ENCODE data around the gene TLR3. TPM values are rescaled to one million over a fixed set of nuclear protein-coding genes. Genes with fewer than 3 reads are reported as not detected.

TLR3 gene
- polyA plus RNA-seq, 3 donors, result 0.09 TPM; not detected in 2

DNA sequence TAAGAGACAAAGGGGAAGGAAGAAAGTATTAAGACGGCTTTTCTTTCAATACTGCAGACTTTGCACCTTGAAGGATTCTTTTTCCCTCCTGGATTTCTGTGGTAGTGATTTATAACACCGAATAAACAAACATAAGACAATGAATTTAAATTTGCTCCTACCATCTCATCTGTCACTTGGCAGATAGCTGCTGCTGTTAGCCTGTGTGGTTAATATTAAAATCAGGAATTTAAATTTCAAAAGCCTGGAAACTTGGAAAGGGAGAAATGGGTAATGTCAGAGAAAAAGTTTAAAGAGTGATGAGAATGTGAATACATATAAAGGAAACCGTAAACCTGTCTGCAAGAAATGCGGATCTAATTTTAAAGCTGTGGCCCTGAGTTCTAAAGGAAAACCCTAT is 39.0 kb downstream of the TLR3 start:
- DNase-seq, result no peak
- Histone ChIP-seq H3K4me3 (replicated peaks in 1 of 3; ENCODE audit: low read depth in 2 of 3, low read length in 3 of 3) (no peak overlapping the region), H3K79me2 (ENCODE audit: insufficient read depth, low read length) (no peaks in the 10 kb centered on the region), H3K4me1 (ENCODE audit: control insufficient read depth in 1 of 2, insufficient read depth in 2 of 2, low read length in 2 of 2) (no peaks in the 10 kb centered on the region), H3K36me3 (replicated peaks in 1 of 2; ENCODE audit: control insufficient read depth in 1 of 2, insufficient read depth in 2 of 2, low read length in 2 of 2) (no peaks in the 10 kb centered on the region), H3K27ac (ENCODE audit: low read depth in 1 of 2, low read length in 2 of 2) (no peak overlapping the region), H3K9ac (ENCODE audit: insufficient read depth, low read length, poor library complexity, severe bottlenecking) (no peak overlapping the region), H3K9me3 (replicated peaks in 1 of 2; ENCODE audit: control insufficient read depth in 1 of 2, insufficient read depth in 1 of 2, low read length in 2 of 2) (peaks cover 0 to 11% of the 10 kb centered on the region in 2 donors), H3K27me3 (ENCODE audit: control insufficient read depth in 2 of 2, insufficient read depth in 2 of 2, low read length in 2 of 2) (peaks cover 30 to 47% of the 10 kb centered on the region in 2 donors), H3K4me2 (replicated peaks; ENCODE audit: extremely low read depth, low read length, poor library complexity, severe bottlenecking) (no peak overlapping the region), H2AFZ (ENCODE audit: insufficient read depth, low read depth, low read length, poor library complexity, severe bottlenecking) (no peak overlapping the region), H4K20me1 (ENCODE audit: insufficient read depth, low read length) (no peaks in the 10 kb centered on the region)
- Mint-ChIP-seq H3K9me3 (peaks cover 0 to 12% (median 2%) of the 10 kb centered on the region in 7 donors), H3K4me1 (peaks cover 1% of the 10 kb centered on the region), H3K36me3 (peaks cover 0 to 2% of the 10 kb centered on the region in 2 donors), H3K27me3 (ENCODE audit: low read depth in 3 of 3) (peaks cover 42 to 50% (median 46%) of the 10 kb centered on the region in 3 donors), H3K27ac (no peak overlapping the region), H3K4me3 (peak overlapping the region in 1 of 2 donors; percentile 27)
- TF ChIP-seq, protein P1, sequence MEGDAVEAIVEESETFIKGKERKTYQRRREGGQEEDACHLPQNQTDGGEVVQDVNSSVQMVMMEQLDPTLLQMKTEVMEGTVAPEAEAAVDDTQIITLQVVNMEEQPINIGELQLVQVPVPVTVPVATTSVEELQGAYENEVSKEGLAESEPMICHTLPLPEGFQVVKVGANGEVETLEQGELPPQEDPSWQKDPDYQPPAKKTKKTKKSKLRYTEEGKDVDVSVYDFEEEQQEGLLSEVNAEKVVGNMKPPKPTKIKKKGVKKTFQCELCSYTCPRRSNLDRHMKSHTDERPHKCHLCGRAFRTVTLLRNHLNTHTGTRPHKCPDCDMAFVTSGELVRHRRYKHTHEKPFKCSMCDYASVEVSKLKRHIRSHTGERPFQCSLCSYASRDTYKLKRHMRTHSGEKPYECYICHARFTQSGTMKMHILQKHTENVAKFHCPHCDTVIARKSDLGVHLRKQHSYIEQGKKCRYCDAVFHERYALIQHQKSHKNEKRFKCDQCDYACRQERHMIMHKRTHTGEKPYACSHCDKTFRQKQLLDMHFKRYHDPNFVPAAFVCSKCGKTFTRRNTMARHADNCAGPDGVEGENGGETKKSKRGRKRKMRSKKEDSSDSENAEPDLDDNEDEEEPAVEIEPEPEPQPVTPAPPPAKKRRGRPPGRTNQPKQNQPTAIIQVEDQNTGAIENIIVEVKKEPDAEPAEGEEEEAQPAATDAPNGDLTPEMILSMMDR (IDR thresholded peaks at IDR 0.05), result no peak
- intact Hi-C loops (cut with micrococcal nuclease), result no loop called here
- WGBS (ENCODE audit: insufficient coverage), result no CpG with 5 or more reads among the region's 4 CpGs

DNA sequence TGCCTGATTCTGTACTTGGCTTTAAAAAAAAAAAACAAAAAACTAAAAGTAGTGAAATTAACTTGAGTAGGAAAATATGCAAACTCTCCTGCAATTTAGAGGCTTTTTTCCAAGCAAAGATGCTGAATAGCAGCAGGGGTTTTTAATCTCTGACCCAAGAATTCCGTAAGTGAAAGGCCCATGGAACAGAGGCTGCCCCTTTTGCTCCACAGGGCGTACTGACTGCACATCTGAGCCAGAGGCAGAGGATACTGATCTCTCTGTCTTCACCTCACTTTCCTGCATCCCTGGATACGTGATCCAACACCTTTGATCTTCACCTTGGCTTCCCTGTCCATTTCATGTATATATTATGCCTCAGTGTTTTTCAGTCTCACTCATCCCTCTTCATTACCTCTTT is 39.4 kb downstream of the TLR3 start:
- peaks cover 0 to 2% of the 10 kb centered on the region in 2 donors for H3K36me3 Mint-ChIP-seq
- peak overlapping the region in 1 of 7 donors; percentile 32 for H3K27ac Mint-ChIP-seq
- Histone ChIP-seq H3K9me3 (replicated peaks in 1 of 2; ENCODE audit: control insufficient read depth in 1 of 2, insufficient read depth in 1 of 2, low read length in 2 of 2) (peaks cover 0 to 11% of the 10 kb centered on the region in 2 donors), H3K4me2 (replicated peaks; ENCODE audit: extremely low read depth, low read length, poor library complexity, severe bottlenecking) (no peak overlapping the region), H3K79me2 (ENCODE audit: insufficient read depth, low read length) (no peaks in the 10 kb centered on the region), H3K36me3 (replicated peaks in 1 of 2; ENCODE audit: control insufficient read depth in 1 of 2, insufficient read depth in 2 of 2, low read length in 2 of 2) (no peaks in the 10 kb centered on the region), H4K20me1 (ENCODE audit: insufficient read depth, low read length) (no peaks in the 10 kb centered on the region), H3K27ac (ENCODE audit: low read depth in 1 of 2, low read length in 2 of 2) (no peak overlapping the region), H3K27me3 (ENCODE audit: control insufficient read depth in 2 of 2, insufficient read depth in 2 of 2, low read length in 2 of 2) (peaks cover 26 to 42% of the 10 kb centered on the region in 2 donors), H3K4me3 (replicated peaks in 1 of 3; ENCODE audit: low read depth in 2 of 3, low read length in 3 of 3) (no peak overlapping the region), H2AFZ (ENCODE audit: insufficient read depth, low read depth, low read length, poor library complexity, severe bottlenecking) (no peak overlapping the region), H3K9ac (ENCODE audit: insufficient read depth, low read length, poor library complexity, severe bottlenecking) (no peak overlapping the region), H3K4me1 (ENCODE audit: control insufficient read depth in 1 of 2, insufficient read depth in 2 of 2, low read length in 2 of 2) (no peaks in the 10 kb centered on the region)
- TF ChIP-seq, protein P1 (IDR thresholded peaks at IDR 0.05), result no peak
- no peak for DNase-seq
- H3K27me3 Mint-ChIP-seq (ENCODE audit: low read depth in 3 of 3), result peaks cover 38 to 46% (median 42%) of the 10 kb centered on the region in 3 donors
- H3K9me3 Mint-ChIP-seq, result peaks cover 0 to 12% (median 2%) of the 10 kb centered on the region in 7 donors
- peak overlapping the region in 1 of 2 donors; percentile 2 for H3K4me3 Mint-ChIP-seq
- 87% methylated on average over 3 of the region's 3 CpGs for WGBS (ENCODE audit: insufficient coverage)
- H3K4me1 Mint-ChIP-seq, result peaks cover 1% of the 10 kb centered on the region
- intact Hi-C loops (cut with micrococcal nuclease), result no loop called here
